Activated CD4-positive, alpha-beta T cell treated with anti-CD3 and anti-CD28 coated beads, Interleukin-2, amount 50 U/mL, for 16 hours (primary cell): ENCODE data around the gene CERS6.

Experiments used
- DNase-seq: peaks from one replicate; pipeline ENCODE4 v3.0.0-alpha.2; 2020

CERS6 gene

GRCh38 chr2:168503901-168504300 lies 47.8 kb downstream of the CERS6 start:
- no peak for DNase-seq

- no peak for DNase-seq
These were observed 48.3 kb downstream of the CERS6 start for GRCh38 chr2:168504323-168504722.

GRCh38 chr2:168510125-168510756 lies 54.2 kb downstream of the CERS6 start:
- no peak for DNase-seq

GRCh38 chr2:168514692-168515091 lies 58.6 kb downstream of the CERS6 start:
- DNase-seq, result no peak

- no peak for DNase-seq
These were observed 59.4 kb downstream of the CERS6 start for GRCh38 chr2:168515502-168515901.

- no peak for DNase-seq
These were observed 61.7 kb downstream of the CERS6 start for GRCh38 chr2:168517816-168518215.

GRCh38 chr2:168518555-168519066 lies 62.5 kb downstream of the CERS6 start:
- no peak for DNase-seq

- no peak for DNase-seq
These were observed 63.6 kb downstream of the CERS6 start for GRCh38 chr2:168519534-168520308.

GRCh38 chr2:168521053-168521741 lies 65.1 kb downstream of the CERS6 start:
- DNase-seq, result no peak

- DNase-seq, result no peak
These were observed 66.4 kb downstream of the CERS6 start for GRCh38 chr2:168522446-168522845.

GRCh38 chr2:168524005-168524404 lies 67.9 kb downstream of the CERS6 start:
- DNase-seq, result no peak

GRCh38 chr2:168525020-168525419 lies 68.9 kb downstream of the CERS6 start:
- DNase-seq, result no peak

GRCh38 chr2:168525716-168526446 lies 69.8 kb downstream of the CERS6 start:
- DNase-seq, result no peak

GRCh38 chr2:168526641-168527040 lies 70.6 kb downstream of the CERS6 start:
- no peak for DNase-seq

GRCh38 chr2:168528016-168528415 lies 71.9 kb downstream of the CERS6 start:
- no peak for DNase-seq

- no peak for DNase-seq
These were observed 72.4 kb downstream of the CERS6 start for GRCh38 chr2:168528469-168528868.

GRCh38 chr2:168529054-168529833 lies 73.2 kb downstream of the CERS6 start:
- DNase-seq, result no peak

GRCh38 chr2:168529900-168530561 lies 74.0 kb downstream of the CERS6 start:
- DNase-seq, result no peak

- DNase-seq, result no peak
These were observed 75.0 kb downstream of the CERS6 start for GRCh38 chr2:168530982-168531622.

GRCh38 chr2:168534926-168535325 lies 78.9 kb downstream of the CERS6 start:
- DNase-seq, result no peak

- DNase-seq, result peak; percentile 64
These were observed 80.9 kb downstream of the CERS6 start for GRCh38 chr2:168536925-168537466.
